Pancreas (tissue), 10 donors: ENCODE measurements around the gene ALDH18A1. TPM values are rescaled to one million over a fixed set of nuclear protein-coding genes. Genes with fewer than 3 reads are reported as not detected.

Experiments
- ATAC-seq, 4 donors: fragments of 200-7000 bp; cut with Tn5 transposase; one replicate each; pipeline versions ENCODE4 v1.8.0 to v1.9.1; 2020; ENCODE audit warnings: mild to moderate bottlenecking in 4 of 4, moderate library complexity in 4 of 4
- DNase-seq, 6 donors: peaks; one replicate each; pipeline ENCODE4 v3.0.0-alpha.2; 2020
- FAIRE-seq: peaks from 2 replicates; lab custom pipeline; 2012; peaks lifted over from hg19 to GRCh38; lab: Jason Lieb, UNC
- H3K27ac ChIP-seq, 4 donors: fragments of 200-600 bp; sonication (generic); 1 replicate in 3 of 4; 2 replicates in 1 of 4; pipeline versions ENCODE4 v1.5.0 to v1.8.0; 2020
- H3K27me3 ChIP-seq, 4 donors: fragments of 200-600 bp; one replicate each; pipeline ENCODE4 v1.8.0; 2021
- H3K36me3 ChIP-seq, 3 donors: fragments of 200-600 bp; sonication (generic) in 1 of 3; one replicate each; pipeline versions ENCODE4 v1.5.0 to v1.8.0; 2020 to 2021
- H3K4me1 ChIP-seq, 3 donors: fragments of 200-600 bp; one replicate each; pipeline ENCODE4 v1.8.0; 2021
- H3K4me3 ChIP-seq, 4 donors: fragments of 200-600 bp; sonication (generic) in 2 of 4; one replicate each; pipeline versions ENCODE4 v1.5.0 to v1.8.0; 2020 to 2021
- H3K9me3 ChIP-seq, 4 donors: fragments of 200-600 bp; one replicate each; pipeline ENCODE4 v1.8.0; 2021
- CTCF ChIP-seq, 4 donors: fragments of 200-600 bp; sonication (generic) in 3 of 4; IDR thresholded peaks; one replicate each; pipeline versions ENCODE4 v1.5.0 to v1.8.0; 2021; ENCODE audit warnings: antibody characterized with exemption in 4 of 4
- WGBS, 2 donors: extraction: QIAGEN DNeasy Blood & Tissue Kit; methylation state at CpG; one replicate each; pipeline ENCODE4 v1.1.7; 2013; 5-methylcytosine and 5-hydroxymethylcytosine counted together
- intact Hi-C, 3 donors: fragments of 100-400 bp; cut with DNase I; formaldehyde crosslinking; loops; one replicate each; pipeline versions ENCODE4 v1.11.1 to v1.14.2; 2022
- polyA plus RNA-seq, 2 donors: library from polyadenylated mRNA; stranded (reverse); fragments of 200-250 nt; gene quantifications; one replicate each; pipeline ENCODE4 v1.2.3, GENCODE V29; 2013
- total RNA-seq, 6 donors: library from RNA; stranded (reverse); fragmentation: NEBNext Ultra II Directional in 4 of 6; extraction: Animal tissue kit (Norgen Biotek cat#: 25700) in 4 of 6; gene quantifications; one replicate each; pipeline versions ENCODE4 v1.2.1 to v1.2.4, GENCODE V29; 2021 to 2023
- donor health status: healthy with polysubstance abuse.
- donor health status: DM: no; HTN: no; CAD: no; lungs with moderate emphysema.
- donor health status: DM: no; HTN: no; CAD: no.
- donor health status: control.
- donor health status: control.
- donor health status: Bipolar disorder and iron deficiency.
- donor health status: DM: yes; HTN: yes; CAD: no.
- donor health status: DM: no; HTN: no; CAD: no.
- donor health status: DM: no; HTN: no; CAD: no.
- donor health status: DM: yes; HTN: yes; CAD: no.

ALDH18A1 gene
- total and polyA plus RNA-seq, 8 donors, result 22.0 to 68.4 (median 49.0) TPM

GRCh38 chr10:95653895-95654294, 2.6 kb downstream of the ALDH18A1 start:
- Histone ChIP-seq H3K27ac (no peak overlapping the region), H3K4me3 (no peak overlapping the region), H3K9me3 (no peaks in the 10 kb centered on the region), H3K4me1 (peaks cover 0 to 12% (median 0%) of the 10 kb centered on the region in 3 donors), H3K27me3 (no peaks in the 10 kb centered on the region), H3K36me3 (peaks cover 0 to 14% (median 4%) of the 10 kb centered on the region in 3 donors)
- FAIRE-seq, result no peak
- 83 to 89% methylated on average over 5 of the region's 5 CpGs for WGBS, 2 donors
- intact Hi-C loops, result no loop called here
- TF ChIP-seq CTCF (IDR thresholded peaks at IDR 0.05), result no peak
- no peak for ATAC-seq
- no peak for DNase-seq

- no peak for ATAC-seq
- FAIRE-seq, result no peak
- Histone ChIP-seq H3K4me1 (peaks cover 0 to 12% (median 0%) of the 10 kb centered on the region in 3 donors), H3K27me3 (no peaks in the 10 kb centered on the region), H3K27ac (no peak overlapping the region), H3K9me3 (no peaks in the 10 kb centered on the region), H3K4me3 (no peak overlapping the region), H3K36me3 (peaks cover 0 to 21% (median 4%) of the 10 kb centered on the region in 3 donors)
- 100% methylated on average over 1 of the region's 1 CpG for WGBS, 2 donors
- DNase-seq, result no peak
- intact Hi-C loops, result no loop called here
- no peak for TF ChIP-seq CTCF (IDR thresholded peaks at IDR 0.05)
Observed at GRCh38 chr10:95651346-95652060, 5.0 kb downstream of the ALDH18A1 start.

- H3K27me3 ChIP-seq, result no peaks in the 10 kb centered on the region
- FAIRE-seq (no peak), DNase-seq (no peak), ATAC-seq (peak in 1 of 4 donors; percentile 61)
- WGBS, 2 donors, result 55 to 78% methylated on average over 2 of the region's 2 CpGs
- no peak for TF ChIP-seq CTCF (IDR thresholded peaks at IDR 0.05)
- H3K36me3 ChIP-seq, result peaks cover 0 to 21% (median 4%) of the 10 kb centered on the region in 3 donors
- H3K9me3 ChIP-seq, result no peaks in the 10 kb centered on the region
- H3K4me1 ChIP-seq, result peaks cover 0 to 12% (median 0%) of the 10 kb centered on the region in 3 donors
- intact Hi-C loops, result no loop called here
- no peak overlapping the region for H3K4me3 ChIP-seq
- no peak overlapping the region for H3K27ac ChIP-seq
Observed at GRCh38 chr10:95650232-95650631, 6.3 kb downstream of the ALDH18A1 start.

- intact Hi-C loops, result no loop called here
- H3K4me1 ChIP-seq, result no peaks in the 10 kb centered on the region
- ATAC-seq (no peak), DNase-seq (no peak), FAIRE-seq (no peak)
- WGBS, 2 donors, result 90 to 94% methylated on average over 1 of the region's 1 CpG
- H3K27ac ChIP-seq, result no peak overlapping the region
- TF ChIP-seq CTCF (IDR thresholded peaks at IDR 0.05), result no peak
- no peak overlapping the region for H3K4me3 ChIP-seq
- H3K9me3 ChIP-seq, result no peaks in the 10 kb centered on the region
- peaks cover 0 to 23% (median 4%) of the 10 kb centered on the region in 3 donors for H3K36me3 ChIP-seq
- no peaks in the 10 kb centered on the region for H3K27me3 ChIP-seq
Observed at GRCh38 chr10:95648138-95648537, 8.4 kb downstream of the ALDH18A1 start.

- ATAC-seq, result peak in 1 of 4 donors; percentile 28
- no peaks in the 10 kb centered on the region for H3K4me1 ChIP-seq
- peaks cover 0 to 31% (median 11%) of the 10 kb centered on the region in 3 donors for H3K36me3 ChIP-seq
- intact Hi-C loops, result no loop called here
- no peak for DNase-seq
- H3K27me3 ChIP-seq, result no peaks in the 10 kb centered on the region
- no peak overlapping the region for H3K27ac ChIP-seq
- no peak overlapping the region for H3K4me3 ChIP-seq
- FAIRE-seq, result no peak
- H3K9me3 ChIP-seq, result no peaks in the 10 kb centered on the region
- TF ChIP-seq CTCF (IDR thresholded peaks at IDR 0.05), result no peak
- WGBS, 2 donors, result 80 to 93% methylated on average over 1 of the region's 1 CpG
Observed at GRCh38 chr10:95646160-95646559, 10.4 kb downstream of the ALDH18A1 start.
